ENCODE results near the gene FOLR1.

Gene FOLR1

DNA sequence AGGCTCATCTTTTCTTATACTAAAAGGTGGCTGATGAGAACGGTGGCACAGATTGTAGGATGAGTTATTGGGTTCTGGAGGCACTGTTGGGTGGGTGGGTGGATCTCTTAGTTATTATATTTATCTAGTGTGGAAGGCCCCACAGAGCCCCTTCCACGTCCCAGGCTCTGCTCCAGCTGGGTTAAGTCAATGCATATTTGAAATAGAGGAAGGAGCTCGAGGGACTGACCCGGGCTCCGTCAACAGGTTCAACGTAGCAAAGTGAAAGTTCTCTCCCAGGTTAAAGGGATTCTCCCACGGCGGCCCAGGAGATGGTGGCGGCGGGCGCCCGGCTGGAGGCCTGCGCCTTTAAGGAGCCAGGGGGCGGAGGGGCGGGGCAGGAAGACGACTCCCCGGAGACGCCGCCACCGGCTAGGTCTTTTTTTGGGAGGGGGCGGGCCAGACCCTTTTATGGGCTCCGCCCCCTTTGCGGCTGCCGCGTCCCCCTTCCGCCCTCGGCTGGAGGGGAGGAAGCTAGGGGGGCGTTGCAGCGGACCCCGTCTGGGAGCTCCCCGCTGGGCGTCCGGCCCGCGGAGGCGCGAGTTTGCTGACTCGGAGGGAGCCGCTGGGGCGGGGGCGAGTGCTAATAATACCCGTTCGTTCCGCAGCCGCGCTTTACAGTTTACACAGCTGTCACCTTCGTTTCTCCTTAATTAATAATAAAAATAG lies 31.1 kb downstream of the FOLR1 start:
- peak; percentile 79 to 90 for DNase-seq (ENCODE audit: low read depth in 1 of 2, low spot score in 1 of 2)

DNA sequence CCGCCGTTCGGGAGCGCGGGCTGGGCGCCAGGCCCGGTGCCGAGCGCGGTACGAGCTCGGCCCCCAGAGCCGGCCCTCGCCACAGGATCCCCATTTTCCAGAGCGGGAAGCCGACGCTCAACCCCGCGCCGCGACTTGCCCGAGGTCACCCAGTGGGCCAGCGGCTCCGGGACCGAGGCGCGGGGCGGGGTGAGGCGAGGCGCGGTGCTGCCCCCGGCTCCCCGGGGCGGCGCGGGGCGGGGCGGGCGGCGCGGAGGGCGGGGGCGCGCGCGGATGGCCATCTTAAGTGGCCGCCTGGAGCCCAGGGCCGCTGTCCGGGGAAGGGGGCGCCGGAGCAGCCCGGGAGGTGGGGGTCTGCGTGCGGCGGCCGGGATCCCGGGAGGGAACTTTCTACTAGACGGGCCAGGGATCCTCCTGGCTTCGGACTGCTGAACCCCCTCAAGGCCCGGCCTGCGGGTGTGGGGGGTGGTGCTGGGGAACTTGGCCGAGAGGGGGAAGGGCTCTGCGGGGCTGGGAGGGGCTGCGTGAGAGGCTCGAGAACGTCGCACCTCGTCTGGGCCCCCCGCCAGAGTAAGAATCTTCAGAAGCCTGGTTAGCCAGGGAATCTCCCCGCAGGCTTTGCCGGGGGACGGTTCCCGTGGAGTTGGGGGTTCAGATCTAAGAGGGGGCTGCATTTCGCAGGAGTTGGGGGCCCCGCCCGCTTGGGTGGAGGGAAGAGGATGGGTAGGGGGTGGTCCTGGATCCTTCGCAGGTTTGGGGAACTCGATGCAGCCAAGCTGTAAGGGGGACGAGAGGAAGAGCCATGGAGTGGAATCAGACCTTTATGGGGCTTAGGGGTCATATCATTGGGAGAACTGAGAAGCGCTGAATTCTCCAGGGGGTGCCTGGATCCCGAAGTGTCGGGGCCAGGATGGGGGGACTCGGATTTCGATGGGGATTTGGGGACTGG lies 31.9 kb downstream of the FOLR1 start:
- peak in 1 of 2 donors; percentile 25 for DNase-seq (ENCODE audit: low read depth in 1 of 2, low spot score in 1 of 2)

- DNase-seq (ENCODE audit: low read depth in 1 of 2, low spot score in 1 of 2) = no peak
Observed at GRCh38 chr11:72224564-72225410, 32.8 kb downstream of the FOLR1 start, which contains the start of gene INPPL1. TSS of gene INPPL1 (plus strand) at chr11:72224767. CDS start at chr11:72224985, 218 bp downstream.

GRCh38 chr11:72225411-72225951 lies 33.5 kb downstream of the FOLR1 start:
- no peak for DNase-seq (ENCODE audit: low read depth in 1 of 2, low spot score in 1 of 2)

DNA sequence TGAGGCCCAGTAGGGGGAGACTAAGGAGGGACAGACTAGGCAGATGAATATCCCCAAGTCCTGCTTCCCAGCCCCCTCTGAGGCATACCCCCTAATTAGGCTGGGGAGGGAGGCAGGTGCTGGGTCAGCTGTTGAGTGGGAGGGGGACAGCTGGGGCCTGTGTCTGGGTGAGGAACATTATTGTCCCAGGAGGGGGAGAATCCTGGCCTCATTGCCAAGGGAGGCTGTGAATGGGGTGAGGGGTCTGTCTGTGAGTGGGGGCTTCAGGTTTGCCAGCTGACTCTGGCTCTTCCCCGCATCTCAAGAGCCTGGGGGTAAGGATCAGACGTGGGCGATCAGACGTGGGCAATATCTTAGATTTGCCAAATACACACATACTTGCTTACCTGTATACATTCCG lies 34.8 kb downstream of the FOLR1 start:
- no peak for DNase-seq (ENCODE audit: low read depth in 1 of 2, low spot score in 1 of 2)

DNA sequence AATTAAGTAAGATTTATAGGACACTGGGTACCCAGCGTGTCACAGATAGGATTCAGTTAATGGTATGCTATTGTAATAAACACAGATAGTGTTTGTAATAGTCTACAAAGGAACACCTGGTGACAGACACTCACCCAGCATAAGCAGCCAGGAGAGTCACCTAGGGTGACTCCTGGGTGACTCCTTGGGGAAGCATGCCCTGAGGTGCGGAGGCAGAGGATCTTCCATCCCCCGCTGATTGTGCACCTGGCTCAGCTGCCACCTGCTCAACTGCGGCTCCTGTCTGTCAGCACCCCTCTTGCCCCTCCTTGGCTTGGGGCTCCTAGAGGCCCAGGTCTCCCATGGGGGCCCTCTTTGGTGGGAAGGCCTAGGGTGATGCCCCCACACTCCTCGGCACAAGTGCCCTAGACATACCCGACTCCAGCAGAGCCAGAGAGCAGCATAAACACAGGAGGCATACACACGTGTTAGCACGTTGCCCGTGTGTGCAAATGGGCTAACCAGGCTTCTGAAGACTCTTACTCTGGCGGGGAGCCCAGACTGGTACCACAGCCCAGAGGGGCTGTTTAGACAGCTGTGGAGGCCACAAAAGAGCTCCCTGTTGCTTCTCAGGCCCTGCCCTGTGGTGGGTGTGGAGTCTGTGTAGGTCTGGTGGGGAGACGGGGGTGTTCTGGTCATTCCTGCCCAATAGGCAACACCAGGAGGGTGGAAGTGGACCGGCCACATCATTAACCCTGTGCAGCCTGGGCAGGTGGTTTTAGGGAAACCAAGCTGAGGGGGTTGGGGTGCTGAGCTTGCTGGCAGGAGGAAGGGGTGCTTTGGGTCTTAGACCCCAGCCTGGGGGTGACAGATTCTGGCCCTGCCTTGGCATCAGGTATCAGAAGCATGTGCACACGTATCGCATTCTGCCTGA lies 35.6 kb downstream of the FOLR1 start:
- DNase-seq (ENCODE audit: low read depth in 1 of 2, low spot score in 1 of 2) = no peak

GRCh38 chr11:72228229-72228843 lies 36.4 kb downstream of the FOLR1 start:
- DNase-seq (ENCODE audit: low read depth in 1 of 2, low spot score in 1 of 2) = no peak

DNA sequence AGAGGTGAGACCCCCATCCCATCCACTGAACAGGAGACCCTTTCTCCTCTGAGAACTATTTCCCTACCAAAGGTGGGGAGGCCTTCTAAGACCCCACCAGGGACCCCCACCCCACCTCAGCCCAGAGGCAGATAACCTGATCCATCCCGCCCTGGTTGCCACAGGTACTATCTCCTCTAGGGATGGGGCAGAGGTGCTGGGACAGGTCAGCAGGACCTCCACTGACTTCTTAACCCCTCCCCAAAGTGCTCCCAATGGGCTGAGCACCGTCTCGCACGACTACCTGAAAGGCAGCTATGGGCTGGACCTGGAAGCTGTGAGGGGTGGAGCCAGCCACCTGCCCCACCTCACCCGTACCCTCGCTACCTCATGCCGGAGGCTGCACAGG lies 36.9 kb downstream of the FOLR1 start:
- DNase-seq (ENCODE audit: low read depth in 1 of 2, low spot score in 1 of 2) = no peak

GRCh38 chr11:72229336-72229924 lies 37.5 kb downstream of the FOLR1 start:
- no peak for DNase-seq (ENCODE audit: low read depth in 1 of 2, low spot score in 1 of 2)

GRCh38 chr11:72229925-72230763 lies 38.2 kb downstream of the FOLR1 start:
- no peak for DNase-seq (ENCODE audit: low read depth in 1 of 2, low spot score in 1 of 2)

DNA sequence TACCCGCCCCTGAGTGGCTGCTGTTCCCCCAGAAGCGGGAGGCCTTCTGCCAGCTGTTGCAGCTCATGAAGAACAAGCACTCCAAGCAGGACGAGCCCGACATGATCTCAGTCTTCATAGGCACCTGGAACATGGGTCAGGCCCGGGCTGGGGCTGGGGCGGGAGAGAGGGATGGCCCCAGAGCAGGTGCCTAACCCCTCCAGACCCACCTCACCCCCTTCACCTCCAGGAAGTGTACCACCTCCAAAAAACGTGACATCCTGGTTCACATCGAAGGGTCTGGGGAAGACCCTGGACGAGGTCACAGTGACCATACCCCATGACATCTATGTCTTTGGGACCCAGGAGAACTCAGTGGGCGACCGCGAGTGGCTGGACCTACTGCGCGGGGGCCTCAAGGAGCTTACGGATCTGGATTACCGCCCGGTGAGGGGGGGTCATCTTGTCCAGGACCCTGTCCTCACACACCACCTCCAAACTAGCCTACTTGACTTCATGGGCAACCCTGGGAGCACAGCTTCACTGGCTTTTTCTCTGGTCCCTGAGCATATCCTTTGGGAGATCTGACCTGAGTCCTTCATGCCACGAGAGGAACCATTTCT lies 38.9 kb downstream of the FOLR1 start:
- no peak for DNase-seq (ENCODE audit: low read depth in 1 of 2, low spot score in 1 of 2)

DNA sequence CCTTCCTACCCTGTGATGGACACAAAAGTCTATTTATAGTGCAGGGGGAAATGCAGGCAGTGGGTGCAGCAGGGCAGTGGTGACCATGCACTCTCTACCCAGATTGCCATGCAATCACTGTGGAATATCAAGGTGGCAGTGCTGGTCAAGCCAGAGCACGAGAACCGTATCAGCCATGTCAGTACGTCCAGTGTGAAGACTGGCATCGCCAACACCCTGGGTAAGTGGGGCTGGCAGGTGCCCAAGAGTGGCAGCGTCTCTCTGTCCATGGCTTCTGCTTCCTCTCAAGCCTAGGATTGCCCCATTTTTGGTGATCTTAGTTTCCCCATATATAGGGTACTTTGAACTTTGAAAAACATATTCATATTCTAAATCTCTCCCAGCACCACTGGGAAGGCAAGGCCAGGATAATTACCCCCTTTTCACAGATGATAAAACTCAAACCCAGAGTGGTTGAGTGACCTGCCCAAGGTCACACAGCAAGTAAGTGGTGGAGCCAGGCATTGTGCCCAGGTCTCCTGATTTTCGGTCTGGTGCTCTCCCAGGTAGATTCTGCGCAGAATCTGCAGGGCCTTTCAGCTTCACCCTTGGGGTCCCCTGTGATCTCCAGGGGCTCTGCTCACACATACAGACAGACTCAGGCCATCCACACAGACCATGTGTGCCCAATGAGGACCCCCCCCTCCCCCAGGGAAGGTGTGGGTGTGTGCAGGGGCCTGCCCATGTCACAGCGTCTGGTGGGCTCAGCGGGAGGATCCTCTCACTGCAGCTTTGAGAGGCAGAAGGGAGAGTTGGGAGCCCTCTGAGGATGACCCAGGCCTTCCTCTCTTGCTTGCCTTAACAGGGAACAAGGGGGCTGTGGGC lies 39.7 kb downstream of the FOLR1 start:
- no peak for DNase-seq (ENCODE audit: low read depth in 1 of 2, low spot score in 1 of 2)

DNA sequence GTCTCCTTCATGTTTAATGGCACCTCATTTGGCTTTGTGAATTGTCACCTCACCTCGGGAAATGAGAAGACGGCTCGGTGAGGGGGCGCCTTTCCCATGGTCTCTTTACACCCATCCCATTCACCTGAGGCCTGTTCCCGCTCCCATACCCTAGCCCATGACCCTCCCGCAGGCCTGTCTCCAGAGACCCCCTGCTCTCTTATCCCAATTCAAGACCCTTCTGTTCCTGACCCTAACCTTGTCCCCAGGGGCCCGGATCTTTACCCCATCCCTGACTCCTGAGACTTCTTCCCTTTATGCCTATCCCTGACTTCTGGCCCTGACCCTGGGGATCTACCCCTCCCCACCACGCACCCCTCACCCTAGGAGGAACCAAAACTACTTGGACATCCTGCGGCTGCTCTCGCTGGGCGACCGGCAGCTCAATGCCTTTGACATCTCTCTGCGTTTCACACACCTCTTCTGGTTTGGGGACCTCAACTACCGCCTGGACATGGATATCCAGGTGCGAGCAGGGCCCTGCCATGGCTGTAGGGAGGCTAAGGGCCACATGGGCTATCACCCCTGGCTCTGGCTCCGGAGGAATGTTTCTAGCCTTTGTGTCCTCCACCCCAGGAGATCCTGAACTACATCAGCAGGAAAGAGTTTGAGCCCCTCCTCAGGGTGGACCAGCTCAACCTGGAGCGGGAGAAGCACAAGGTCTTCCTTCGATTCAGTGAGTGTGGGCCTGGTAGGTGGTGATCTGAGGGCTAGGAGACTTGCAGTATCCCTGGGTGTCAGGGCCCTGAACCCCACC lies 40.5 kb downstream of the FOLR1 start:
- no peak for DNase-seq (ENCODE audit: low read depth in 1 of 2, low spot score in 1 of 2)

GRCh38 chr11:72233056-72233772 lies 41.3 kb downstream of the FOLR1 start:
- no peak for DNase-seq (ENCODE audit: low read depth in 1 of 2, low spot score in 1 of 2)

GRCh38 chr11:72233773-72234513 lies 42.0 kb downstream of the FOLR1 start:
- DNase-seq (ENCODE audit: low read depth in 1 of 2, low spot score in 1 of 2) = no peak

Data from activated CD4-positive, alpha-beta T cell treated with anti-CD3 and anti-CD28 coated beads, Interleukin-2, amount 50 U/mL, for 24 hours (primary cell).